Coronary artery (tissue), 2 donors: ENCODE measurements around the gene SV2C.

Experiments used
- DNase-seq: peaks from one replicate; pipeline ENCODE4 v3.0.0-alpha.2; 2017; ENCODE audit warnings: low spot score
- H3K27ac ChIP-seq, 2 donors: fragments of 200-600 bp; sonication (generic); one replicate each; pipeline ENCODE4 v1.5.1; 2016 to 2019
- H3K4me3 ChIP-seq: fragments of 200-600 bp; sonication (generic); 2 replicates; pipeline ENCODE4 v1.5.1; 2016; ENCODE audit warnings: mild to moderate bottlenecking, moderate library complexity
- CTCF ChIP-seq: fragments of 200-600 bp; sonication (generic); IDR thresholded peaks from one replicate; pipeline ENCODE4 v1.5.1; 2019; ENCODE audit warnings: antibody characterized with exemption

Gene SV2C

GRCh38 chr5:76400466-76400865, 317.3 kb downstream of the SV2C start:
- no peak for DNase-seq
- no peak for TF ChIP-seq CTCF

DNA sequence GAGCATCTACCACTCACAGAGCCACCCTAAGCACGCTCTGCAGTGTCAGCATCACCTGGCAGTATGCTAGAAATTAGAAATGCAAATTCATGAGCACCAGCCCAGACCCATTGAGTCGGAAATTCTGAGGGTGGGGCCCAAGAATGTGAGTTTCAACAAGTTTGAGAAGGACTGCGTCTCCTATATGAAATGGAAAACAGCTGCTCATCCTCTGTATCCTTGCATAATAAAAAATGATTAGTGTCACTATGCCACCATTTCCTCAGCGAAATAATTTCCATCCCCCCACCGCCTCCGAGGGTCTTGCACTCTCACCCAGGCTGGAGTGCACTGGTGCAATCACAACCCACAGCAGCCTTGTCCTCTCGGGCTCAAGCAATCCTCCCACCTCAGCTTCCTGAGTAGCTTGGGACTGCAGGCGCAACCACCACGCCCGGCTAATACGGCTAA, 318.6 kb downstream of the SV2C start:
- DNase-seq: no peak
- Histone ChIP-seq H3K4me3 (peak overlapping the region; percentile 70), H3K27ac (peak overlapping the region in 1 of 2 donors; percentile 63)
- no peak for TF ChIP-seq CTCF

More at GRCh38 chr5:76400466-76400865, 317.3 kb downstream of the SV2C start:
- Histone ChIP-seq H3K4me3 (no peak overlapping the region), H3K27ac (no peak overlapping the region)

- no peak for DNase-seq
- H3K27ac ChIP-seq: peak overlapping the region in 1 of 2 donors; percentile 63
These were observed 319.2 kb downstream of the SV2C start for GRCh38 chr5:76402251-76402885.

DNA sequence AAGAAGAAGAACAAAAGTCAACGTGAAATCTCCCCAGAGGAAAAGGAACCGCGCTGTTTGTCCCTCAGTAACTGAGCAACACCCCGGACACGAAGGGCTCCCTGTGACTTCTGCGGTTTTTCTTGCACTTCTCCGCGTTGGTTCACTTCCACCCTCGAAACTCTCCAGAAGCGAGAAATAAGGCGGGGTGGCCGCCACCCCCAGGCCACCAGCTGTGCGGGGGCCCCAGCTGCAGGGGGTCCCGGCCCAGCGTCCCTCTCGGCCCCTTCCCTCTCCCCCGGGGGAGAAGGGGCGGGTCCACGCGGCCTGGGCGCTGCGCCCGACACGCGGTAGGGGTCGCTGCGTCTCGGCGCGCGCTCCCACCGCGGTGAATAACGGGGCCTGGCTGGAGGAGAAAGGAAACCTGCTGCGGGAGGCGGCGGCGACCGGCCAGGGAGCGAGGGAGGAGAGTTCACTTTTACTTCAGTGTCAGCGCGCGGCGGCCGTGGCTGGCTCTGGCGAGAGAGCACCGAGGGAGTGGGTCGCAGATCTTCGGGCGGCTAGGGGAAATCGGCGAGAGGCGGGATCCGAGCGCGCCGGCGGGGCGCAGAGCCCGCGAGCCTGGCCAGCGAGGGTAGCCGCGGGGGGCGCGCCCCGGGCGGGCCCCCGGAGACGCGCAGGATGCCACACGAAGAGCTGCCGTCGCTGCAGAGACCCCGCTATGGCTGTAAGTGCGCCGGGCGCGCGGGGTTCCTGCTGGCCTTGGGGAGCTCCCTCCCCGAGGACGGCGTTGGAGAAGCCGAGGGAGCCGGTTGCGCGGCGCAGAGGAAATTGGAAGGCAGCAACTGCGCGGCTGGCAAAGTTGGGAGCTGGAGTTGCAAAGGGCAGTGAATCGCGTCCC, 319.9 kb downstream of the SV2C start, which contains the start of gene IQGAP2:
Gene IQGAP2 (plus strand): TSS at position 400 of the 880 bp plus-strand sequence. CDS start 261 bp downstream, at position 661.
- Histone ChIP-seq H3K4me3 (peak within 1 kb of the TSS; percentile 70), H3K27ac (peak within 1 kb of the TSS; percentile 46 to 63)
- DNase-seq: no peak
- peak; percentile 38 for TF ChIP-seq CTCF

More at GRCh38 chr5:76402251-76402885, 319.2 kb downstream of the SV2C start:
- peak overlapping the region; percentile 70 for H3K4me3 ChIP-seq
- no peak for TF ChIP-seq CTCF
